Measurements from ENCODE around the gene PFDN1. TPM values are rescaled to one million over a fixed set of nuclear protein-coding genes. Genes with fewer than 3 reads are reported as not detected.

PFDN1 gene
- total and polyA plus RNA-seq, 2 experiments from 2014 or later = 119 to 256 TPM

GRCh38 chr5:140196115-140196814, 106.6 kb downstream of the PFDN1 start:
- H3K4me3 Mint-ChIP-seq = no peak overlapping the region
- Histone ChIP-seq H3F3A (replicated peaks; ENCODE audit: low read depth) (no peaks in the 10 kb centered on the region), H3K27me3 (ENCODE audit: insufficient read depth) (no peaks in the 10 kb centered on the region), H3K27ac (ENCODE audit: low read depth) (no peak overlapping the region), H3K4me1 (ENCODE audit: insufficient read depth) (peaks cover 13% of the 10 kb centered on the region), H3K4me2 (no peak overlapping the region), H3K9me2 (ENCODE audit: insufficient read depth) (no peaks in the 10 kb centered on the region), H3K36me3 (ENCODE audit: insufficient read depth) (no peaks in the 10 kb centered on the region), H3K4me3 (no peak overlapping the region), H2AFZ (no peak overlapping the region), H3K79me2 (replicated peaks; ENCODE audit: insufficient read depth) (no peaks in the 10 kb centered on the region), H4K20me1 (replicated peaks; ENCODE audit: insufficient read depth) (no peaks in the 10 kb centered on the region; the same call in 1 of the 2 replicates)
- H3K27me3 Mint-ChIP-seq (ENCODE audit: insufficient read depth, low read depth, poor library complexity) = no peaks in the 10 kb centered on the region
- H3K4me1 Mint-ChIP-seq = peaks cover 16% of the 10 kb centered on the region
- no peak overlapping the region for H3K27ac Mint-ChIP-seq
- ATAC-seq (no peak), DNase-seq (ENCODE audit: low spot score) (no peak)
- TF ChIP-seq, protein P1, sequence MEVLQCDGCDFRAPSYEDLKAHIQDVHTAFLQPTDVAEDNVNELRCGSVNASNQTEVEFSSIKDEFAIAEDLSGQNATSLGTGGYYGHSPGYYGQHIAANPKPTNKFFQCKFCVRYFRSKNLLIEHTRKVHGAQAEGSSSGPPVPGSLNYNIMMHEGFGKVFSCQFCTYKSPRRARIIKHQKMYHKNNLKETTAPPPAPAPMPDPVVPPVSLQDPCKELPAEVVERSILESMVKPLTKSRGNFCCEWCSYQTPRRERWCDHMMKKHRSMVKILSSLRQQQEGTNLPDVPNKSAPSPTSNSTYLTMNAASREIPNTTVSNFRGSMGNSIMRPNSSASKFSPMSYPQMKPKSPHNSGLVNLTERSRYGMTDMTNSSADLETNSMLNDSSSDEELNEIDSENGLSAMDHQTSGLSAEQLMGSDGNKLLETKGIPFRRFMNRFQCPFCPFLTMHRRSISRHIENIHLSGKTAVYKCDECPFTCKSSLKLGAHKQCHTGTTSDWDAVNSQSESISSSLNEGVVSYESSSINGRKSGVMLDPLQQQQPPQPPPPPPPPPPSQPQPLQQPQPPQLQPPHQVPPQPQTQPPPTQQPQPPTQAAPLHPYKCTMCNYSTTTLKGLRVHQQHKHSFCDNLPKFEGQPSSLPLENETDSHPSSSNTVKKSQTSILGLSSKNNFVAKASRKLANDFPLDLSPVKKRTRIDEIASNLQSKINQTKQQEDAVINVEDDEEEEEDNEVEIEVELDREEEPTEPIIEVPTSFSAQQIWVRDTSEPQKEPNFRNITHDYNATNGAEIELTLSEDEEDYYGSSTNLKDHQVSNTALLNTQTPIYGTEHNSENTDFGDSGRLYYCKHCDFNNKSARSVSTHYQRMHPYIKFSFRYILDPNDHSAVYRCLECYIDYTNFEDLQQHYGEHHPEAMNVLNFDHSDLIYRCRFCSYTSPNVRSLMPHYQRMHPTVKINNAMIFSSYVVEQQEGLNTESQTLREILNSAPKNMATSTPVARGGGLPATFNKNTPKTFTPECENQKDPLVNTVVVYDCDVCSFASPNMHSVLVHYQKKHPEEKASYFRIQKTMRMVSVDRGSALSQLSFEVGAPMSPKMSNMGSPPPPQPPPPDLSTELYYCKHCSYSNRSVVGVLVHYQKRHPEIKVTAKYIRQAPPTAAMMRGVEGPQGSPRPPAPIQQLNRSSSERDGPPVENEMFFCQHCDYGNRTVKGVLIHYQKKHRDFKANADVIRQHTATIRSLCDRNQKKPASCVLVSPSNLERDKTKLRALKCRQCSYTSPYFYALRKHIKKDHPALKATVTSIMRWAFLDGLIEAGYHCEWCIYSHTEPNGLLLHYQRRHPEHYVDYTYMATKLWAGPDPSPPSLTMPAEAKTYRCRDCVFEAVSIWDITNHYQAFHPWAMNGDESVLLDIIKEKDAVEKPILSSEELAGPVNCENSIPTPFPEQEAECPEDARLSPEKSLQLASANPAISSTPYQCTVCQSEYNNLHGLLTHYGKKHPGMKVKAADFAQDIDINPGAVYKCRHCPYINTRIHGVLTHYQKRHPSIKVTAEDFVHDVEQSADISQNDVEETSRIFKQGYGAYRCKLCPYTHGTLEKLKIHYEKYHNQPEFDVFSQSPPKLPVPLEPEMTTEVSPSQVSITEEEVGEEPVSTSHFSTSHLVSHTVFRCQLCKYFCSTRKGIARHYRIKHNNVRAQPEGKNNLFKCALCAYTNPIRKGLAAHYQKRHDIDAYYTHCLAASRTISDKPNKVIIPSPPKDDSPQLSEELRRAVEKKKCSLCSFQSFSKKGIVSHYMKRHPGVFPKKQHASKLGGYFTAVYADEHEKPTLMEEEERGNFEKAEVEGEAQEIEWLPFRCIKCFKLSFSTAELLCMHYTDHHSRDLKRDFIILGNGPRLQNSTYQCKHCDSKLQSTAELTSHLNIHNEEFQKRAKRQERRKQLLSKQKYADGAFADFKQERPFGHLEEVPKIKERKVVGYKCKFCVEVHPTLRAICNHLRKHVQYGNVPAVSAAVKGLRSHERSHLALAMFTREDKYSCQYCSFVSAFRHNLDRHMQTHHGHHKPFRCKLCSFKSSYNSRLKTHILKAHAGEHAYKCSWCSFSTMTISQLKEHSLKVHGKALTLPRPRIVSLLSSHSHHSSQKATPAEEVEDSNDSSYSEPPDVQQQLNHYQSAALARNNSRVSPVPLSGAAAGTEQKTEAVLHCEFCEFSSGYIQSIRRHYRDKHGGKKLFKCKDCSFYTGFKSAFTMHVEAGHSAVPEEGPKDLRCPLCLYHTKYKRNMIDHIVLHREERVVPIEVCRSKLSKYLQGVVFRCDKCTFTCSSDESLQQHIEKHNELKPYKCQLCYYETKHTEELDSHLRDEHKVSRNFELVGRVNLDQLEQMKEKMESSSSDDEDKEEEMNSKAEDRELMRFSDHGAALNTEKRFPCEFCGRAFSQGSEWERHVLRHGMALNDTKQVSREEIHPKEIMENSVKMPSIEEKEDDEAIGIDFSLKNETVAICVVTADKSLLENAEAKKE (CRISPR knock-in tag; IDR thresholded peaks at IDR 0.05) = no peak
- TF ChIP-seq STAT1 (IDR thresholded peaks at IDR 0.05; ENCODE audit: unreplicated experiment) = no peak
- no peak for TF ChIP-seq REST (IDR thresholded peaks at IDR 0.05; ENCODE audit: unreplicated experiment)
- no peak for TF ChIP-seq NANOG (IDR thresholded peaks at IDR 0.05; ENCODE audit: borderline replicate concordance)
- no peak for TF ChIP-seq ZNF114 (CRISPR knock-in tag; IDR thresholded peaks at IDR 0.05)
- TF ChIP-seq EZH2 (IDR thresholded peaks at IDR 0.05; ENCODE audit: low read depth, unreplicated experiment) = no peak
- no peak for TF ChIP-seq EZH2phosphoT487 (IDR thresholded peaks at IDR 0.05; ENCODE audit: unreplicated experiment)
- H3K36me3 Mint-ChIP-seq (ENCODE audit: low read depth) = no peaks in the 10 kb centered on the region
- no peaks in the 10 kb centered on the region for H3K9me3 Mint-ChIP-seq

Other genes with a start within 250 kb of the PFDN1 start
- gene PURA, start 189.0 kb downstream of the PFDN1 start, total RNA-seq (2014; rRNA removed; shearing (Covaris generic)) = 2.3 and 2.6 TPM in 2 replicates
- 1.3 and 1.5 TPM in 2 replicates for gene PURA, start 189.0 kb downstream of the PFDN1 start, polyA plus RNA-seq (2016; fragmentation: Nextera tagmentation; extraction: Ambion mirVana)
- gene IGIP, start 177.2 kb downstream of the PFDN1 start, total RNA-seq (2014; rRNA removed; shearing (Covaris generic)) = 0.38 and 1.0 TPM in 2 replicates
- 0.19 and 0.21 TPM in 2 replicates for gene IGIP, start 177.2 kb downstream of the PFDN1 start, polyA plus RNA-seq (2016; fragmentation: Nextera tagmentation; extraction: Ambion mirVana)
- 14.4 and 15.0 TPM in 2 replicates for gene CYSTM1, start 127.9 kb downstream of the PFDN1 start, total RNA-seq (2014; rRNA removed; shearing (Covaris generic))
- gene CYSTM1, start 127.9 kb downstream of the PFDN1 start, polyA plus RNA-seq (2016; fragmentation: Nextera tagmentation; extraction: Ambion mirVana) = 42.3 and 46.0 TPM in 2 replicates
- gene HBEGF, start 43.5 kb upstream of the PFDN1 start, total RNA-seq (2014; rRNA removed; shearing (Covaris generic)) = 2.0 and 2.9 TPM in 2 replicates
- gene HBEGF, start 43.5 kb upstream of the PFDN1 start, polyA plus RNA-seq (2016; fragmentation: Nextera tagmentation; extraction: Ambion mirVana) = 2.2 and 2.3 TPM in 2 replicates
- 0.08 TPM in 1 of 2 replicates, not detected in the other for gene SLC4A9, start 57.1 kb upstream of the PFDN1 start, total RNA-seq (2014; rRNA removed; shearing (Covaris generic))
- gene SLC4A9, start 57.1 kb upstream of the PFDN1 start, polyA plus RNA-seq (2016; fragmentation: Nextera tagmentation; extraction: Ambion mirVana) = 0.08 TPM in 1 of 2 replicates, not detected in the other
- 119 and 123 TPM in 2 replicates for gene ANKHD1, start 98.7 kb upstream of the PFDN1 start, total RNA-seq (2014; rRNA removed; shearing (Covaris generic))
- gene ANKHD1, start 98.7 kb upstream of the PFDN1 start, polyA plus RNA-seq (2016; fragmentation: Nextera tagmentation; extraction: Ambion mirVana) = 58.6 and 73.0 TPM in 2 replicates
- 2.4 TPM in 1 of 2 replicates, not detected in the other for gene EIF4EBP3, start 244.6 kb upstream of the PFDN1 start, total RNA-seq (2014; rRNA removed; shearing (Covaris generic))
- gene EIF4EBP3, start 244.6 kb upstream of the PFDN1 start, polyA plus RNA-seq (2016; fragmentation: Nextera tagmentation; extraction: Ambion mirVana) = 20.2 and 21.5 TPM in 2 replicates

Data from GM23338 (cell line).